GM21423 (cell line): ENCODE results near the gene FAM89A.

Experiments used
- ATAC-seq: cut with Tn5 transposase; IDR thresholded peaks from one replicate; pipeline ENCODE4 v1.9.1; 2021; ENCODE audit warnings: mild to moderate bottlenecking, moderate library complexity; ENCODE audit not compliant: unreplicated experiment

FAM89A gene

GRCh38 chr1:230970432-230970831, 69.6 kb downstream of the FAM89A start:
- ATAC-seq: no peak
